ENCODE measurements around the gene ZSCAN25. TPM values are rescaled to one million over a fixed set of nuclear protein-coding genes. Genes with fewer than 3 reads are reported as not detected.

The ZSCAN25 gene
- total and polyA plus RNA-seq, 2 of the 13 experiments (the other 11 are each of a cell fraction or from before 2014, with no cell fraction given) = 12.1 to 16.8 TPM

- H4K20me1 ChIP-seq (ENCODE audit: insufficient read depth, low read length) = no peaks in the 10 kb centered on the region
- in situ Hi-C loops (cut with HindIII; ENCODE audit: extremely low pct_ligation_motif_present, low pct_unique_long_range_greater_than_20kb) = no loop called here
- FAIRE-seq = no peak
- H3K9ac ChIP-seq (ENCODE audit: insufficient read depth, low read depth, low read length) = no peak overlapping the region
- H3K79me2 ChIP-seq (ENCODE audit: insufficient read depth, low read length) = peaks cover 13% of the 10 kb centered on the region
- POLR2A ChIA-PET = no interaction called here
- no peak overlapping the region for H3K4me3 ChIP-seq (replicated peaks in 1 of 3; ENCODE audit: insufficient read depth in 1 of 3, low read depth in 2 of 3, low read length in 3 of 3)
- H3K9me3 ChIP-seq (ENCODE audit: low read length) = no peaks in the 10 kb centered on the region
- no TSS peak for BruUV-seq (replicated peaks)
- intact Hi-C loops (cut with micrococcal nuclease; ENCODE audit: unreplicated experiment) = no loop called here
- DNase-seq (ENCODE audit: low spot score) = no peak
- CTCF ChIA-PET (ENCODE audit: low intra/inter-chr PET ratio, low total read pairs) = no interaction called here
- no peaks in the 10 kb centered on the region for H3K27me3 ChIP-seq (ENCODE audit: control insufficient read depth in 1 of 2, insufficient read depth in 2 of 2, low read length in 2 of 2)
- H3K27ac ChIP-seq (ENCODE audit: extremely low read length, insufficient read depth, low read length) = no peak overlapping the region
- 94% methylated on average over 7 of the region's 7 CpGs for WGBS (ENCODE audit: low lambda C conversion rate)
- TF ChIP-seq SAFB2 (CRISPR knock-in tag; IDR thresholded peaks at IDR 0.05; ENCODE audit: borderline replicate concordance, low read depth) = no peak
- TF ChIP-seq XBP1 (CRISPR knock-in tag; IDR thresholded peaks at IDR 0.05) = no peak
- TF ChIP-seq PLRG1 (conservative IDR thresholded peaks at IDR 0.05) = no peak
- ATAC-seq = no peak
- H3K4me1 ChIP-seq (ENCODE audit: insufficient read depth, low read length) = peaks cover 8% of the 10 kb centered on the region
- H2AFZ ChIP-seq (ENCODE audit: low read length) = no peak overlapping the region
- H3K36me3 ChIP-seq (replicated peaks in 1 of 2; ENCODE audit: control insufficient read depth in 1 of 2, insufficient read depth in 2 of 2, low read length in 2 of 2) = peaks cover 51 to 95% of the 10 kb centered on the region in 2 experiments
- no peak overlapping the region for H3K4me2 ChIP-seq (ENCODE audit: low read depth, low read length)
These were observed 6.4 kb downstream of the ZSCAN25 start for GRCh38 chr7:99623091-99623693.

GRCh38 chr7:99623702-99624447 lies 7.1 kb downstream of the ZSCAN25 start:
- no TSS peak for BruUV-seq (replicated peaks)
- Histone ChIP-seq H3K4me2 (ENCODE audit: low read depth, low read length) (no peak overlapping the region), H3K4me3 (replicated peaks in 1 of 3; ENCODE audit: insufficient read depth in 1 of 3, low read depth in 2 of 3, low read length in 3 of 3) (no peak overlapping the region), H3K27ac (ENCODE audit: extremely low read length, insufficient read depth, low read length) (no peak overlapping the region), H3K27me3 (ENCODE audit: control insufficient read depth in 1 of 2, insufficient read depth in 2 of 2, low read length in 2 of 2) (no peaks in the 10 kb centered on the region), H3K9me3 (ENCODE audit: low read length) (no peaks in the 10 kb centered on the region), H3K4me1 (ENCODE audit: insufficient read depth, low read length) (peaks cover 2% of the 10 kb centered on the region), H4K20me1 (ENCODE audit: insufficient read depth, low read length) (no peaks in the 10 kb centered on the region), H3K79me2 (ENCODE audit: insufficient read depth, low read length) (peaks cover 6% of the 10 kb centered on the region), H2AFZ (ENCODE audit: low read length) (no peak overlapping the region), H3K9ac (ENCODE audit: insufficient read depth, low read depth, low read length) (no peak overlapping the region), H3K36me3 (replicated peaks in 1 of 2; ENCODE audit: control insufficient read depth in 1 of 2, insufficient read depth in 2 of 2, low read length in 2 of 2) (peaks cover 48 to 96% of the 10 kb centered on the region in 2 experiments)
- in situ Hi-C loops (cut with HindIII; ENCODE audit: extremely low pct_ligation_motif_present, low pct_unique_long_range_greater_than_20kb) (no loop called here), intact Hi-C loops (cut with micrococcal nuclease; ENCODE audit: unreplicated experiment) (no loop called here)
- no peak for TF ChIP-seq EED (CRISPR knock-in tag; IDR thresholded peaks at IDR 0.05)
- no peak for TF ChIP-seq ELF4 (CRISPR knock-in tag; IDR thresholded peaks at IDR 0.05; ENCODE audit: borderline replicate concordance)
- no peak for TF ChIP-seq GMEB2 (CRISPR knock-in tag; IDR thresholded peaks at IDR 0.05; ENCODE audit: low read depth)
- no peak for TF ChIP-seq ZC3H4 (CRISPR knock-in tag; IDR thresholded peaks at IDR 0.05; ENCODE audit: borderline replicate concordance)
- TF ChIP-seq FOXM1 (CRISPR knock-in tag; IDR thresholded peaks at IDR 0.05) = no peak
- no peak for TF ChIP-seq MXD3 (CRISPR knock-in tag; IDR thresholded peaks at IDR 0.05)
- no peak for TF ChIP-seq SALL1 (CRISPR knock-in tag; IDR thresholded peaks at IDR 0.05)
- no peak for TF ChIP-seq POGK (CRISPR knock-in tag; conservative IDR thresholded peaks at IDR 0.05)
- POLR2A ChIA-PET = no interaction called here
- FAIRE-seq (no peak), ATAC-seq (no peak), DNase-seq (ENCODE audit: low spot score) (no peak)
- 95% methylated on average over 9 of the region's 9 CpGs for whole genome bisulfite sequencing (ENCODE audit: low lambda C conversion rate)
- CTCF ChIA-PET (ENCODE audit: low intra/inter-chr PET ratio, low total read pairs) = no interaction called here

All from HepG2 (cell line).